ENCODE data around the gene PRTG.
"Not testable (repeated sequence)": the region's sequence is repeated elsewhere in the genome, so short reads cannot be mapped to it uniquely, and the experiment has no call there.

Gene PRTG

DNA sequence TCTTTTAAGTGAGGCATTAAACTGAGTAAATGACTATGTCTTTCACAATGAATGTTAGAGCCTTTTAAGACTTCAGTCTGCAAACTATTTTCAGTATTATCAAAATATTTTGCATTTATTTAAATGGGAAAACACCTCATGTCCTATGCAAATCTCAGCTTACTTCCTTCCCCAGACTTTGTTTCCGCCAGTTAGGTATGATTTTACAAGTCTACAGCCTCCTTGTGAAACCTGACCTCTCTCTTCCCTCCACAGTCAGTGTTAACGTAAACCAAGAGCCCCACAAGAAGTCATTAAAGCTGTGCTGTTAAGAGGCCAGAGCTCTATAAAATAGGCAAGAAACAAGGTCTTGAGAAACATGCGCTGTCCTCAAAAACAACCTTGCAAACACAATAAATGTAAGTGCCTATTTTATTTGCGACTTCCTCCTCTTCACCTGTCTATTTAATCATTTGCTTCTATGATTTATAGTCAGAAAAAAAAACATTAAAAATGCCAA lies 48.3 kb downstream of the PRTG start:
- no peak for DNase-seq

GRCh38 chr15:55693116-55693515 lies 49.8 kb downstream of the PRTG start:
- DNase-seq = not testable (repeated sequence)

GRCh38 chr15:55687792-55688191 lies 55.2 kb downstream of the PRTG start:
- DNase-seq = no peak

GRCh38 chr15:55685286-55685685 lies 57.7 kb downstream of the PRTG start:
- DNase-seq = peak; percentile 39 to 53

- no peak for DNase-seq
Measured at GRCh38 chr15:55683376-55683775, 59.6 kb downstream of the PRTG start.

- DNase-seq = no peak
Measured at GRCh38 chr15:55681631-55682030, 61.3 kb downstream of the PRTG start.

DNA sequence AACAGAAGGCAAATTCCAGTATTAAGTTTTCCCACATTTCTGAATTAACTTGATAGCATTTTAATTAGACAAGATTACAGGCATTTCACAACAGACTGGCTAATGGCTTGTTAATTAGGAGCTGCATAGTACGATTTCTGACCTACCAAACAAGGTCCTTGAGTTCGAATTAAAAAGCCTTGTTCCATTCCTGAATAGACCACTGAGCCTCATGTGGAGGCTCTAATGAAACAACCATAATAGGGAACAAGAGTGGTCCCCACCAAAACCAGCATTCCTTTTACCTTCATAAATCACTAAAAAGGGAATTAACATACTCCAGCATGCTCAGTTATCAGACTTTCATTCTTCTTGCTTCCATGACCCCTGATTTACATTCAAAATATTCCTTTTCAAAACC lies 66.4 kb downstream of the PRTG start:
- DNase-seq = no peak

DNA sequence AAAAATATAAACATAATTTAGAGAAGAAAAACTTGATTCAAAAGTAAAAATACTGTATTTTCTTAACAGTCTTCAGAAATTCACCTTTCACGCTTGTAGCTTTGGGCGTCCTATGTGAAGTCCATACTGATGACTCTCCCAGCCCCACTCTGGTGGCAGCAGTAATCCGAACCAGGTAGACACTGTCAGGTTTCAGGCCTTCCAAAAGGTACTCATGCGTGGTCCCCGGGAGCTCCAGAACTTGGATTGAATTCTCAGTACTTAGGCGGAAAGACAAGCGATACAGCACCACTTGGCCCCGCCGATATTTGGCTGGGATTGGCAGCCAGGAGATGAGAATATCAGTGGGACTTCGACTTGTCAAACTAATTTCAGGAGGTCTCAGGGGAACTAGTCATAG lies 69.7 kb downstream of the PRTG start:
- no peak for DNase-seq

- no peak for DNase-seq
Measured at GRCh38 chr15:55669270-55669669, 73.7 kb downstream of the PRTG start.

DNA sequence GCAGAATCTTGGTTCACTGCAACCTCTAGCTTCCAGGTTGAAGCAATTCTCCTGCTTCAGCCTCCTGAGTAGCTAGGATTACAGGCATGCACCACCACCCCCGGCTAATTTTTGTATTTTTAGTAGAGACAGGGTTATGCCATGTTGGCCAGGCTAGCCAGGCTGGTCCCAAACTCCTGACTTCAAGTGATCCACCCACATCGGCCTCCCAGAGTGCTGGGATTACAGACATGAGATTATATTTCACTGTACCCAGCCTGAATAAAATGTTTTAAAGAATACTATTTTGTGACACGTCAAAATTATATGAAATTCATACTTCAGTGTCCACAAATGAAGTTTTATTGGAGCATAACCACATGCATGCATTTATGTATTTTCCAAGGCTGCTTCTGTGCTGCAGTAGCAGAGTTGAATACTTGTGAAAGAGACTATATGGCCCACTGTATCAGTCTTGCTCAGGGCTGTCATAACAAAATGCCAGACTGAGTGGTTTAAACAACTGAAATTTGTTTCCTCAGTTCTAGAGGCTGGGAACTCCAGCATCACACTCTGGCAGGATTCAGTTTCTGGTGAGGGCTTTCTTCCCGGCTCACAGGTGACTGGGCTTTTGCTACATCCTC lies 77.2 kb downstream of the PRTG start:
- DNase-seq = no peak

DNA sequence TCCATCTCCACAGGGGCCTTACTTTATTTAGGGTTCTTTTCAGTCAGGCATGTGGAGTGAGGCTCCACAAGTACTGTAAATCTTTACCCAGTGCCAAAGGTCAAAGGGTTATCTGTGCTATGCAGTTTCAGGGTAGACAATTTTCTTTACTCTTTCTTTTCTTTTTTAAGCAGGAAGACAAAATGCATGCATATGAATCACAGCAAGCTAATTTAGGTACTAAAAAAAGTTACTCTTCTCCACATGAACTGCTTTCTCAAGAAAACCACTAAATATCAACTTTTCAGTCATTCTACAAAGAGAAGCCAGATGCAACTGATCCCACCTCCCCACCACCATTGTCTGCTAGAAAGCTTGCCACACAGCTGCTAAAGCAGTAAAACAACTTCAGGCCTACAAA lies 81.5 kb downstream of the PRTG start:
- no peak for DNase-seq

- no peak for DNase-seq
Measured at GRCh38 chr15:55660153-55660552, 82.8 kb downstream of the PRTG start.

DNA sequence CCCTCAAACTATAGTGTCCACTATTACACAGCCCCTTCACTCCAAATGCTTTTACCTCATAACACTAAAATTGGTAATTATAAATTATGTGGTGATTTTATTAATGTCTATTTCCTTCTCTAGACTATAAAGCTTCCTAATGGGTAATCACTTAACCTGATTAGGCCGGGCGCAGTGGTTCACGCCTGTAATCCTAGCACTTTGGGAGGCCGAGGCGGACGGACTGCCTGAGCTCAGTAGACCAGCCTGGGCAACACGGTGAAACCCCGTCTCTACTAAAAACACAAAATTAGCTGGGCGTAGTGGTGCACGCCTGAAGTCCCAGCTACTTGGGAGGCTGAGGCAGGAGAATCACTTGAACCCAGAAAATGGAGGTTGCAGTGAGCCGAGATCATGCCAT lies 83.5 kb downstream of the PRTG start:
- no peak for DNase-seq

DNA sequence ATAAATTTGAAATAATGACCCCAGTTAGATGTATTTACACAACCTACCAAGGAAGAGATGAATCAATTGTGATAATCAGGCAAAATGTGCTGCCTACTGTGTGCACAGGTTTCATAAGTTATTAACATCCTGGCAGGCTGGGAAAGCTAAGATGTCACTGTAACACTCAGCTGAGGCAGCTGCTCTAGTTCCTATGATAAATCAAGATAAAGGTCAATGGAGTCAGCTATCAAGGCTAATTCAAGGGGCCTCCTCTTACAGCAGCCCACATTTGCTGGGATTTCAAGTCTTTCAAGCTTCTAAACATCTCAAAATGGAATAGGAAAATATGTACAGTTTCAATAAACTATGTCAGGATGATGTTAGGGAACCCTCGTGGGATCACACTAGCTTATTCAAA lies 84.1 kb downstream of the PRTG start:
- no peak for DNase-seq

- DNase-seq = no peak
Measured at GRCh38 chr15:55654561-55655031, 88.4 kb downstream of the PRTG start.

GRCh38 chr15:55652909-55653495 lies 90.0 kb downstream of the PRTG start:
- DNase-seq = no peak

GRCh38 chr15:55652359-55652758 lies 90.6 kb downstream of the PRTG start:
- no peak for DNase-seq

DNA sequence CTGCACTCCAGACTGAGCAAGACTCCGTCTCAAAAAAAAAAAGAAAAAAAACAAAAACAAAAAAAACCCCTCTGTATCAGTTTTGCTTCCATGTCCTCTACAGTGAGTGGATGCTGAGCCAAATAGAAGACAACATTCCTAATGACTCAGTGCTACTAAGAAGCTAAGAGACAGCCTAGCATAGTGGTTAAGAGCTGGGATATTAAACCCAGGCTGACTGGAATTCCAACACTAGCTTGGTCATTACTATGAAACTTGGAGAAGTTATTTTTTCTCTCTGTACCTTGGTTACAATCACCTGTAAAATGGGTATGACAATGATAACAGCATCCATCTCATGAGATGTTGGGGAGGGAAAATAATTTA lies 93.9 kb downstream of the PRTG start:
- no peak for DNase-seq

GRCh38 chr15:55638764-55639163 lies 104.2 kb downstream of the PRTG start:
- no peak for DNase-seq

DNA sequence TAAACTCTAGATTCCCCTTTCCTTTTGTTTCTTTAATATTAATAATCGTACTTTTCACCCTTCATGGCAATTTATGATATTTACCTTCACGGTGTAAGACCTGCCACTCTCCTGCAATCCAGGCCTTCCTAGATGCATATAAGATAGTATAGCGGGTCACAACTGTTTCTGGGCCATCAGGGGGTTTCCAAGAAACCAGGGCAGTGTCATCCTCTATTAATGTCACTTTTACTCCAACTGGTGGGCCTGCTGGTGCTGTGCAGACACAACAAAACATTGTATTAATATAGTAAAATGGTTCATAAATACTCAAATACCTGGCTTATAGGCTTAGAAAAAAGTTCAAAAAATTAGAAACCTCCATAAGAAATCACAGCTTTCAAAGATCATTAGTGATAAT lies 105.9 kb downstream of the PRTG start:
- no peak for DNase-seq

GRCh38 chr15:55633731-55634130 lies 109.2 kb downstream of the PRTG start:
- no peak for DNase-seq

DNA sequence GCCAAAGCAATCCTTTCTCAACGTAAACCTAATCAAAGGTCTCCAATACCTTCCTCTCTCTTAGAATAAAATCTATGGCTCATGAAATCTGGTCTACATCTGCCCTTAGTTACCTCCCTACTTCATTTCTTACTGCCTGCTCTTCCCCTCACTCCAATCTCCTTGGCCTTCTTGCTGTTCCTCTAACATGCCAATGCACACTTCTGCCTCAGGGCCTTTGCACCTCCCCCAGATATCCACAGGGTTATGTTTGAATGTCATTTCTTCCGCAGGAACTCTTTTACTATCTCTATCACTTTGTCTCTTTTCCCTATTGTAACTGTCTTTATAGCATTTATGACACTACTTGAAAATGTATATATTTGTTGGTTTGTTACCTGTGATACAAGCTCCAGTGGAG lies 110.5 kb downstream of the PRTG start:
- DNase-seq = no peak

- peak; percentile 11 to 12 for DNase-seq
Measured at GRCh38 chr15:55630858-55631257, 112.1 kb downstream of the PRTG start.

DNA sequence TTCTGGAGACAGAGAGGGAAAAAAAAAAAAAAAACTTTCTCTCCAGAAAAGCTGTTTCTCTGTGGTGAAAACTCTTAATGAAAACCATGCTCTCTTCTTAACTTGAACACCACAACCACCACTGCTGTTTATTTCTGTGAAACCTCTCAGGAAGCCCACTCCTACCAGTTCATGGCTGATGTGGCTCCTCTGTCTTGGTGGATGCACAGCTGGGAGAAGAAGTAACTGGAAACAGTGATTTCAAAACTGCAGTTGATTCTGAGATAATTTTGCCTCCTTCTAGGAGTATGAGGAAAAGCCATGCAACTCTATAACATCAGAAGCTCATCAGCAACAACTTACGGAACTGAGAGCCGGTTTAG lies 114.6 kb downstream of the PRTG start:
- DNase-seq = peak; percentile 20 to 34

All from inflammatory macrophage (primary cell).